ENCODE results near the gene COMMD1. TPM values are rescaled to one million over a fixed set of nuclear protein-coding genes. Genes with fewer than 3 reads are reported as not detected.
"Not testable (repeated sequence)": the region's sequence is repeated elsewhere in the genome, so short reads cannot be mapped to it uniquely, and the experiment has no call there.

COMMD1 gene
- polyA plus RNA-seq, 3 donors from 2014 or later, result 69.3 to 82.1 (median 78.9) TPM

DNA sequence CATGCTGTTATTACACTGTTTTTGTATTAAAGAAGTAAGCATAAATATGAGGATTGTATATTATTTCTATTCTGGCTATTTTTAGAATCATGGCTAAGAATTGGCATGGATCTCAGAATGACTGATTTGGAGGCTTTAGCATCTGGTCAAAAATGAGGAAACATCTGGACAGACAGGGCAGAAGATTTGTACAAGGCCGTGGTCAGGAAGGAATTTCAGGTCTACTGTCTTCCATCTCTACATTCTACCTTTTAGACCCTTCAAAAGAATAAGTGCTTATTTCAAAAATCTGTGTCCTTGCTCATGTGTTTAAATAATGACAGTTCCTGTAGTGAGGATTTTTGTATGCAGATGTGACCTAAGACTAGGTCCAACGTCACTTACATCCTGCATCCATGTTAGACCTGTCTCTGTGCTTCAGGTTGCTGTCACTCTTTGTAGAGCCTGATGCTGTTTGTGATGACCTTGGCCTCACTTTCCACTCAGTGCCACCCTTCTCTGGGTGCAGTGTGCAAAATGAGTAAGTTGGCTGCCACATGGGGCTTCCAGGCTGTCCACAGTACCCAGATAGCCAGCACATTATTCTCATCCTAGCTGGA is 235.8 kb downstream of the COMMD1 start:
- H3K36me3 Mint-ChIP-seq, result peaks cover 0 to 15% (median 14%) of the 10 kb centered on the region in 3 donors
- H3K4me1 Mint-ChIP-seq, result peaks cover 5 to 23% of the 10 kb centered on the region in 2 donors
- DNase-seq, result no peak
- H3K9me3 Mint-ChIP-seq, result no peaks in the 10 kb centered on the region
- H3K27ac Mint-ChIP-seq, result peak overlapping the region in 1 of 6 donors; percentile 47
- H3K27me3 Mint-ChIP-seq (ENCODE audit: low read depth in 3 of 3), result no peaks in the 10 kb centered on the region
- H3K4me3 Mint-ChIP-seq, result no peak overlapping the region

- peaks cover 5 to 23% of the 10 kb centered on the region in 2 donors for H3K4me1 Mint-ChIP-seq
- H3K27ac Mint-ChIP-seq, result no peak overlapping the region
- no peak overlapping the region for H3K4me3 Mint-ChIP-seq
- no peak for DNase-seq
- no peaks in the 10 kb centered on the region for H3K9me3 Mint-ChIP-seq
- peaks cover 0 to 11% (median 10%) of the 10 kb centered on the region in 3 donors for H3K36me3 Mint-ChIP-seq
- no peaks in the 10 kb centered on the region for H3K27me3 Mint-ChIP-seq (ENCODE audit: low read depth in 3 of 3)
Observed at GRCh38 chr2:62142054-62142453, 236.6 kb downstream of the COMMD1 start.

GRCh38 chr2:62143696-62144095 is 238.2 kb downstream of the COMMD1 start:
- no peak overlapping the region for H3K27ac Mint-ChIP-seq
- no peak for DNase-seq
- H3K4me3 Mint-ChIP-seq, result no peak overlapping the region
- H3K4me1 Mint-ChIP-seq, result peaks cover 5 to 23% of the 10 kb centered on the region in 2 donors
- H3K9me3 Mint-ChIP-seq, result no peaks in the 10 kb centered on the region
- H3K27me3 Mint-ChIP-seq (ENCODE audit: low read depth in 3 of 3), result peaks cover 0 to 1% (median 0%) of the 10 kb centered on the region in 3 donors
- peaks cover 0 to 16% (median 10%) of the 10 kb centered on the region in 3 donors for H3K36me3 Mint-ChIP-seq

GRCh38 chr2:62144689-62145477 is 239.4 kb downstream of the COMMD1 start:
- peaks cover 0 to 16% (median 10%) of the 10 kb centered on the region in 3 donors for H3K36me3 Mint-ChIP-seq
- H3K9me3 Mint-ChIP-seq, result no peaks in the 10 kb centered on the region
- no peak overlapping the region for H3K4me3 Mint-ChIP-seq
- peaks cover 5 to 23% of the 10 kb centered on the region in 2 donors for H3K4me1 Mint-ChIP-seq
- DNase-seq, result no peak
- peaks cover 0 to 2% (median 0%) of the 10 kb centered on the region in 3 donors for H3K27me3 Mint-ChIP-seq (ENCODE audit: low read depth in 3 of 3)
- H3K27ac Mint-ChIP-seq, result no peak overlapping the region

DNA sequence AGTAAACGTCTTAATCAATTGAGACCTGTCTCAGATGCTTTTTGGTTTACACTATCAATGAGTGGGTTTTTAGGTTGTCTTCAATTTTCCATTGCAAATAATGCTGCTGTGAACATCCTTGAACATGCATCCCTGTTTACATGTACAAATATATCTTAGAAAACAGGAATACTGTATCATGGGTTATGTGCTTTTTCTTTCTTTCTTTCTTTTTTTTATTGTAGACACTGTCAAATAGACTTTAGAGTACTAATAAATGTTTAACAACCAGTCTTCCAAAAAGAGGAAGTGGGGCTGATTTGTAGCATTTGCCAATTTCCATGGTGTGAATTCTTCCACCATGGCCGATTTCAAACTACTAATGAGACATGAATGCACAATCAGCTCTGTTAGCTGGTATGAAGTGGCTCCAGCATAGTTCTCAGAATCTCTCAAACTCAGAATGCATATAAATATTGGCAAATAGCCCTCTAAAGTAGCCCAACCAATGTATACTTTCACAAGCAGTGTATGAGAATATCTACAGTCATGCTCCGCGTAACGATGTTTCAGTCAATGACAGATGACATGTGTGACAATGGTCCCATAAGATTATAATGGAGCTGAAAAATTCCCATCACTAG is 240.1 kb downstream of the COMMD1 start:
- Mint-ChIP-seq H3K27ac (no peak overlapping the region), H3K36me3 (peaks cover 0 to 16% (median 10%) of the 10 kb centered on the region in 3 donors), H3K9me3 (no peaks in the 10 kb centered on the region), H3K4me3 (no peak overlapping the region), H3K4me1 (peaks cover 5 to 22% of the 10 kb centered on the region in 2 donors), H3K27me3 (ENCODE audit: low read depth in 3 of 3) (peaks cover 0 to 2% (median 0%) of the 10 kb centered on the region in 3 donors)
- no peak for DNase-seq

GRCh38 chr2:62146790-62147189 is 241.3 kb downstream of the COMMD1 start:
- H3K9me3 Mint-ChIP-seq; H3K27me3 Mint-ChIP-seq (ENCODE audit: low read depth in 3 of 3); H3K27ac Mint-ChIP-seq; DNase-seq; H3K4me3 Mint-ChIP-seq: not testable (repeated sequence)
- H3K4me1 Mint-ChIP-seq, result peaks cover 5 to 14% of the 10 kb centered on the region in 2 donors
- peaks cover 0 to 11% (median 5%) of the 10 kb centered on the region in 3 donors for H3K36me3 Mint-ChIP-seq

GRCh38 chr2:62147610-62148301 is 242.3 kb downstream of the COMMD1 start:
- Mint-ChIP-seq H3K4me3 (no peak overlapping the region), H3K9me3 (no peaks in the 10 kb centered on the region), H3K27me3 (ENCODE audit: low read depth in 3 of 3) (peaks cover 0 to 2% (median under 1%) of the 10 kb centered on the region in 3 donors), H3K27ac (peak overlapping the region in 1 of 6 donors; percentile 48), H3K36me3 (peaks cover 0 to 11% (median 5%) of the 10 kb centered on the region in 3 donors), H3K4me1 (peaks cover 5 to 14% of the 10 kb centered on the region in 2 donors)
- no peak for DNase-seq

DNA sequence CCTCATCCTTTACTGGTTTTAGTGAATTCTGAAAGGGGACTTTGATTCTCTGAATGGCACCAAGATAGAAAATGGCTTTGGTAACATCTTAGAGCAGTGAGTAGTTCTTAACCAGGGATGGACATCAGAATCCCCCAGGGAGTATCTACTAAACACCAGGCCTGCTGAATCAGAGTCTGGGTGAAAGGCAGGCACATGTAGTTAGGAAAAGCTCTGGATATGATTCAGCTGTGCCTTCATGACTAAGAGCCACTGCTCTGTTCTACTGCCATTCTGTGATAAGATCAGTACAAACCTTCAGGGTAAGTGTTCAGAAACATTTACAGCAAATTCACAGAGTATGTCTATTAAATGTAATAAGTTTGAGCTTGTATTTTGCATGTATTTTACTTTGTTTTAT is 244.2 kb downstream of the COMMD1 start:
- Mint-ChIP-seq H3K27ac (no peak overlapping the region), H3K27me3 (ENCODE audit: low read depth in 3 of 3) (peaks cover 0 to 2% (median 1%) of the 10 kb centered on the region in 3 donors), H3K9me3 (no peaks in the 10 kb centered on the region), H3K4me1 (peaks cover 5 to 11% of the 10 kb centered on the region in 2 donors), H3K36me3 (peaks cover 0 to 11% (median 9%) of the 10 kb centered on the region in 3 donors), H3K4me3 (no peak overlapping the region)
- DNase-seq, result no peak

DNA sequence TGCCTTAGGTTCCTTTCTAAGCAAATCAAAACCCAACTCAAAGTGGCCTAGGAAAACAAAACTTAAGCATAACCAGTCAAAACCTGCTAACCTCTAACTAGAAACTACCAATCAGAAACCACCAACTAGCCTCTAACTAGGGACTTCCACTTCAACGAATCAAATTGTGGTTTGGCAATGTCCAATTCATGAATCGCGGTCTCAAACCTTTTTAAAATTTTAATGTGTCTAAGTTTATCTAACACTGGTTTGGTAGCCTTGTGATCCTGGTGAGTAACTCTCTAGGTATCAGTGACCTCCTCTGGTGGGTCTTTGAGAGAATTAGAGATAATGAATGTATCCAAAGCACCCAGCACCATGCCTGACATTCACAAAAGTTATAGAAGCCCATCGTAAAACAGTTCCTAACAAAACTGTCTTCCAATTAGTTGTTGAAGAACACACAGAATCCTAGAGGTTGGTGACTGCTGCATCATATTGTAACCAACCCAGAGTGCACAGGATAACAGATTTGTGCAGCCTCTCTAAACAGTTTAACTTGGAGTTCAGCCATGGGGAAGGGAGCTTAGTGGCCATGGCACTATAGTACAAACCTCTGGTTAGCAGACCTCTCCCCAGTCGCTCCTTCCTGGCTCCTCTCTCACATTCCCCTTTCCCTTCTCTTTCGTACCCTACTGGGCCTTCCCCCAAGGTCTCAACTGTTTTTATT is 245.3 kb downstream of the COMMD1 start:
- Mint-ChIP-seq H3K36me3 (peaks cover 0 to 13% (median 7%) of the 10 kb centered on the region in 3 donors), H3K4me1 (peaks cover 0 to under 1% of the 10 kb centered on the region in 2 donors), H3K4me3 (no peak overlapping the region), H3K9me3 (peaks cover 0 to under 1% (median 0%) of the 10 kb centered on the region in 6 donors), H3K27ac (peak overlapping the region in 1 of 6 donors; percentile 23), H3K27me3 (ENCODE audit: low read depth in 3 of 3) (peaks cover 0 to 2% (median 1%) of the 10 kb centered on the region in 3 donors)
- no peak for DNase-seq

DNA sequence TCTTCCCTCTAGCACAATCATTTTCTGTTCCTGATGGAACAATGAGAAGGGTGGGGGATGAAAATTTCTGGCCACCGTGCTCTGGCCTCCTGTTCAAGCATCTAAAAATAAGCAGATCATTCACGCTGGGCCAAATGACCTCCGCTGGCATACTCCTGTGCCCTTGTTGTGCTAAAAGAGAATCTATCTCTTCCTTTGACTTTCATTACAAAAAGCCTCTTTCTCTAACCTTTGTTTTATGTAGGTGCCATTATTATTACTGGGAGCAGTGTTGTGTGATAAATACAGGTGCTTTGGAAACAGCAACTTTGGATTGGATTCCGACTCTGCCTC is 245.8 kb downstream of the COMMD1 start:
- Mint-ChIP-seq H3K4me3 (no peak overlapping the region), H3K27ac (peak overlapping the region in 1 of 6 donors; percentile 23), H3K9me3 (peaks cover 0 to 2% (median 0%) of the 10 kb centered on the region in 6 donors), H3K4me1 (no peaks in the 10 kb centered on the region), H3K27me3 (ENCODE audit: low read depth in 3 of 3) (peaks cover 0 to 2% (median 1%) of the 10 kb centered on the region in 3 donors), H3K36me3 (peaks cover 0 to 13% (median 7%) of the 10 kb centered on the region in 3 donors)
- no peak for DNase-seq

DNA sequence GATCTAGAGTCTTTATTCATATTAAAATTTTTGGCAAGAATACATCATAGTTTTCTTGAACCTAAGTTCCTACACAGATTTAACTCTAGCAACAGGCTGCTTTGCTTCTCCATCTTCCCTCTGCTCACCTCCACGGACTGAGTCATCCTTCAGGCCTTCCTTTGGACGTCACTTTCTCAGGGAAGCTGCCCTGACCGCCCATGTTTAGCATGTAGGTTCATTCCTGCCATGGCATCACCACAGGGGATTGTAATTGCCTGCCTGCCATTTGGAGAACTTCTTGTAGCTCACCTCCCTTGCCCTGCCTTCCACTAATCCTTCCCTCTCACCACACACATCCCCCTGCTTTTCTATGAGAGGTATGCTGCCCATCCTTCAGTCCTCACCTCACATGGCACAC is 246.5 kb downstream of the COMMD1 start:
- H3K4me3 Mint-ChIP-seq, result no peak overlapping the region
- H3K4me1 Mint-ChIP-seq, result no peaks in the 10 kb centered on the region
- H3K36me3 Mint-ChIP-seq, result peaks cover 0 to 13% (median 7%) of the 10 kb centered on the region in 3 donors
- peaks cover 0 to 2% (median 0%) of the 10 kb centered on the region in 6 donors for H3K9me3 Mint-ChIP-seq
- peaks cover 0 to 2% (median 1%) of the 10 kb centered on the region in 3 donors for H3K27me3 Mint-ChIP-seq (ENCODE audit: low read depth in 3 of 3)
- peak overlapping the region in 1 of 6 donors; percentile 25 for H3K27ac Mint-ChIP-seq
- DNase-seq, result no peak

GRCh38 chr2:62156861-62157496 is 251.5 kb downstream of the COMMD1 start:
- Mint-ChIP-seq H3K36me3 (peaks cover 5 to 9% (median 7%) of the 10 kb centered on the region in 3 donors), H3K27me3 (ENCODE audit: low read depth in 3 of 3) (peaks cover 0 to 3% (median 0%) of the 10 kb centered on the region in 3 donors), H3K27ac (peak overlapping the region in 2 of 6 donors; percentile 11 to 70), H3K4me1 (no peaks in the 10 kb centered on the region), H3K9me3 (peaks cover 0 to 2% (median 0%) of the 10 kb centered on the region in 6 donors), H3K4me3 (no peak overlapping the region)
- DNase-seq, result no peak
